Endodermal cell (in vitro differentiated cells): Measurements from ENCODE around the gene NXT1. TPM values are rescaled to one million over a fixed set of nuclear protein-coding genes. Genes with fewer than 3 reads are reported as not detected.
A peak's percentile ranks its signal among the peaks of the same experiment; 100 is the strongest.

Source experiments
- DNase-seq: peaks from one replicate; pipeline ENCODE4 v3.0.0-alpha.2; 2017
- H3K27ac ChIP-seq: 2 replicates; pipeline ENCODE4 v1.5.1; 2013; ENCODE audit warnings: mild to moderate bottlenecking, low read depth, low read length, moderate library complexity
- H3K27me3 ChIP-seq: 2 replicates; pipeline ENCODE4 v1.6.1; 2013; ENCODE audit warnings: mild to moderate bottlenecking, low read length, moderate library complexity; ENCODE audit not compliant: insufficient read depth, control insufficient read depth, poor library complexity, severe bottlenecking
- H3K36me3 ChIP-seq: 2 replicates; pipeline ENCODE4 v1.7.0; 2013; ENCODE audit warnings: mild to moderate bottlenecking, low read length, moderate library complexity; ENCODE audit not compliant: control insufficient read depth, insufficient read depth
- H3K4me1 ChIP-seq: one replicate; pipeline ENCODE4 v1.7.0; 2013; ENCODE audit warnings: low read length; ENCODE audit not compliant: control insufficient read depth, insufficient read depth
- H3K4me3 ChIP-seq: 2 replicates; pipeline ENCODE4 v1.5.1; 2013; ENCODE audit warnings: mild to moderate bottlenecking, low read length, moderate library complexity
- H3K9ac ChIP-seq: 2 replicates; pipeline ENCODE4 v1.6.1; 2013; ENCODE audit warnings: mild to moderate bottlenecking, low read length, moderate library complexity; ENCODE audit not compliant: poor library complexity, severe bottlenecking; ENCODE audit errors: extremely low read depth
- H3K9me3 ChIP-seq: 2 replicates; pipeline ENCODE4 v1.6.1; 2013; ENCODE audit warnings: mild to moderate bottlenecking, low read length, moderate library complexity; ENCODE audit not compliant: control insufficient read depth
- H3K27ac Mint-ChIP-seq: 2 replicates; pipeline ENCODE4 v1.8.0; 2020; ENCODE audit warnings: mixed read lengths
- H3K27me3 Mint-ChIP-seq: 2 replicates; pipeline ENCODE4 v1.8.0; 2021; ENCODE audit warnings: mild to moderate bottlenecking, mixed read lengths; ENCODE audit not compliant: insufficient read depth
- H3K36me3 Mint-ChIP-seq: 2 replicates; pipeline ENCODE4 v1.8.0; 2020; ENCODE audit warnings: low read depth, mixed read lengths
- H3K4me1 Mint-ChIP-seq: 2 replicates; pipeline ENCODE4 v1.8.0; 2020; ENCODE audit warnings: mixed read lengths
- H3K4me3 Mint-ChIP-seq: 2 replicates; pipeline ENCODE4 v1.8.0; 2020; ENCODE audit warnings: mild to moderate bottlenecking, moderate library complexity, mixed read lengths
- H3K9me3 Mint-ChIP-seq: 2 replicates; pipeline ENCODE4 v1.8.0; 2020; ENCODE audit warnings: mild to moderate bottlenecking, mixed read lengths
- WGBS, 2 experiments: methylation state at CpG; one replicate each; pipeline versions ENCODE4 v1.1.5 to v1.1.7; 2013; ENCODE audit warnings: missing lambda C conversion rate in 2 of 2, mixed read lengths in 1 of 2; ENCODE audit not compliant: insufficient coverage in 1 of 2, insufficient read length in 1 of 2; 5-methylcytosine and 5-hydroxymethylcytosine counted together
- total RNA-seq, 2 donors: library from RNA; stranded (reverse); fragmentation: NEBNext Ultra II Directional in 1 of 2; extraction: Animal tissue kit (Norgen Biotek cat#: 25700) in 1 of 2; gene quantifications; 2 replicates in 1 of 2; 3 replicates in 1 of 2; pipeline ENCODE4 v1.2.1, GENCODE V29; 2021
- TF ChIP-seq, protein P1 (sequence below): fragments of 200-600 bp; sonication (generic); conservative IDR thresholded peaks from 2 replicates; pipeline ENCODE4 v1.5.0; 2021; ENCODE audit warnings: antibody characterized with exemption, mild to moderate bottlenecking

NXT1 gene
- total RNA-seq, 2 donors from 2014 or later = 16.8 to 19.5 TPM

- no peak for DNase-seq
- Mint-ChIP-seq H3K9me3 (no peaks in the 10 kb centered on the region), H3K4me3 (no peak overlapping the region), H3K27me3 (no peaks in the 10 kb centered on the region), H3K4me1 (peaks cover 15% of the 10 kb centered on the region), H3K36me3 (peaks cover 59% of the 10 kb centered on the region), H3K27ac (no peak overlapping the region)
- no peaks in the 10 kb centered on the region for H3K9me3 ChIP-seq
- peaks cover 82% of the 10 kb centered on the region for H3K36me3 ChIP-seq
- H3K4me1 ChIP-seq = no peaks in the 10 kb centered on the region
- no peaks in the 10 kb centered on the region for H3K27me3 ChIP-seq
- TF ChIP-seq, protein P1, sequence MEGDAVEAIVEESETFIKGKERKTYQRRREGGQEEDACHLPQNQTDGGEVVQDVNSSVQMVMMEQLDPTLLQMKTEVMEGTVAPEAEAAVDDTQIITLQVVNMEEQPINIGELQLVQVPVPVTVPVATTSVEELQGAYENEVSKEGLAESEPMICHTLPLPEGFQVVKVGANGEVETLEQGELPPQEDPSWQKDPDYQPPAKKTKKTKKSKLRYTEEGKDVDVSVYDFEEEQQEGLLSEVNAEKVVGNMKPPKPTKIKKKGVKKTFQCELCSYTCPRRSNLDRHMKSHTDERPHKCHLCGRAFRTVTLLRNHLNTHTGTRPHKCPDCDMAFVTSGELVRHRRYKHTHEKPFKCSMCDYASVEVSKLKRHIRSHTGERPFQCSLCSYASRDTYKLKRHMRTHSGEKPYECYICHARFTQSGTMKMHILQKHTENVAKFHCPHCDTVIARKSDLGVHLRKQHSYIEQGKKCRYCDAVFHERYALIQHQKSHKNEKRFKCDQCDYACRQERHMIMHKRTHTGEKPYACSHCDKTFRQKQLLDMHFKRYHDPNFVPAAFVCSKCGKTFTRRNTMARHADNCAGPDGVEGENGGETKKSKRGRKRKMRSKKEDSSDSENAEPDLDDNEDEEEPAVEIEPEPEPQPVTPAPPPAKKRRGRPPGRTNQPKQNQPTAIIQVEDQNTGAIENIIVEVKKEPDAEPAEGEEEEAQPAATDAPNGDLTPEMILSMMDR = no peak
- H3K9ac ChIP-seq = no peak overlapping the region
- H3K4me3 ChIP-seq = peak overlapping the region; percentile 21
- H3K27ac ChIP-seq = no peak overlapping the region
These were observed 17.2 kb downstream of the NXT1 start for GRCh38 chr20:23367770-23368169.

DNA sequence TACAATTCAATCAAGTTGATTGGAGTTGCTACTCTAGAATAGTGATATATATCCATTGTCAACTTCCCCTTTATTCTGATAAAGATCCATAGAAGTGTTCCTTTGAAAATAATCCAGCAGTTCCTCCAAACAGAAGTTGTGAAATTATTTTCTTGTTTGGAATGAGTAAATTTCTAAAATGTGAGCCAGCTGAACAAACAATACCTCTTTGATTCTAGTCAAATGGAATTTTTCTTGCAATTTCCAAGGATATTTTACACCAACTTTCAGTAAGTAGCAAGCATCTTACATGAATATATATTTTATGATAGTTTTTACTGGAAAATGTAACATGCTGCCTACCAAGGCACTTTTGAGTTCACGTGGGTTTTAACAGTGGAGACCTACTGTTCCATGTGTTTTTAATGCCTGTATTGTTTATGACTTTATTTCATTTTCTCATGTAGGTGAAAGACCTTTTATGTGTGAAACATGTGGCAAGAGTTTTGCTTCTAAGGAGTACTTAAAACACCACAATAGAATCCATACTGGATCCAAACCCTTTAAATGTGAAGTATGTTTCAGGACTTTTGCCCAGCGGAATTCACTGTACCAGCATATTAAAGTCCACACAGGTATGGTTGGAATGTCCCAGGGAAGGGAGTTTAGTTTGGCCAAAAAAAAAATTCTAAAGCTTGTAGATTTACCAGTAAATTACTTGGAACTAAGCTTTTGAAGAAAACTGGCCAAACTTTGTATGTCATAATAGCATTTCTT, 17.9 kb downstream of the NXT1 start:
- H3K9me3 ChIP-seq = no peaks in the 10 kb centered on the region
- no peak for DNase-seq
- 89 to 100% methylated on average over 1 to 2 of the region's 2 CpGs for WGBS, 2 experiments
- TF ChIP-seq, protein P1 = no peak
- H3K9me3 Mint-ChIP-seq = no peaks in the 10 kb centered on the region
- H3K27me3 ChIP-seq = no peaks in the 10 kb centered on the region
- H3K27ac ChIP-seq = no peak overlapping the region
- no peaks in the 10 kb centered on the region for H3K27me3 Mint-ChIP-seq
- H3K36me3 ChIP-seq = peaks cover 89% of the 10 kb centered on the region
- peaks cover 64% of the 10 kb centered on the region for H3K36me3 Mint-ChIP-seq
- no peak overlapping the region for H3K27ac Mint-ChIP-seq
- peaks cover 10% of the 10 kb centered on the region for H3K4me1 Mint-ChIP-seq
- H3K4me3 ChIP-seq = no peak overlapping the region
- no peak overlapping the region for H3K4me3 Mint-ChIP-seq
- no peaks in the 10 kb centered on the region for H3K4me1 ChIP-seq
- no peak overlapping the region for H3K9ac ChIP-seq

DNA sequence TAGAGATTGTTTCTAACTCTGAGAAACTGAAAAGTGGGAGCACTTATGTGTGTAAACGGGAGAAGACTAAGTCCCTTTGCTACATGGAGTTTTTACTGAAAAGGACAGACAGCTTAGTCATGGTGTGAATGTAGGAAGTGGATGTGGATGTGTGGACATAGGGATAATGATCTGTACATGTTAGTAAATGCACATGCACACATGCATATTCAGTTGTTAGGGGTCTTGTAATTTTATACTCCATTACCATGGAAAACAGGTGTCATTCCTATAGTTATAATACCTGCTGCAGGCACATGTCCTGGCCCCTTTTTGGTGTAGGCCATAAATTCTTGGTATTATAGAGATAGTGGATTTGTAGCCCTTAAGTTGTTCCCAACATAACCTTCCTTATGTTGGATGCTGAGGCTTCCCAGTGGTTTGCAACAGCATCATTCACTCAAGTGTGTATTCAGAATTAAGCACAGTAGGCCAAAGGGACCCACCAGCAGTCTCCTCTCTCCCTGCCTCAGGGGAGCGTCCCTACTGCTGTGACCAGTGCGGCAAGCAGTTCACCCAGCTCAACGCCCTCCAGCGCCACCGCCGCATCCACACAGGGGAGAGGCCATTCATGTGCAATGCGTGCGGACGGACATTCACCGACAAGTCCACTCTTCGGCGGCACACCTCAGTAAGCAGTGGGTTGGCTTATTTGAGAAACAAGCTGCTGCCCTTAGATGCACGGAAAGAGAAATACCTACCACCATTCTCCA, 18.7 kb downstream of the NXT1 start:
- no peaks in the 10 kb centered on the region for H3K27me3 ChIP-seq
- H3K36me3 ChIP-seq = peaks cover 97% of the 10 kb centered on the region
- no peak overlapping the region for H3K9ac ChIP-seq
- H3K9me3 ChIP-seq = no peaks in the 10 kb centered on the region
- WGBS, 2 experiments = 97 to 98% methylated on average over 10 to 14 of the region's 14 CpGs
- TF ChIP-seq, protein P1 = no peak
- H3K4me3 Mint-ChIP-seq = no peak overlapping the region
- H3K27ac ChIP-seq = no peak overlapping the region
- DNase-seq = no peak
- H3K4me3 ChIP-seq = no peak overlapping the region
- H3K9me3 Mint-ChIP-seq = no peaks in the 10 kb centered on the region
- no peaks in the 10 kb centered on the region for H3K27me3 Mint-ChIP-seq
- H3K27ac Mint-ChIP-seq = peak overlapping the region; percentile 35
- H3K4me1 ChIP-seq = no peaks in the 10 kb centered on the region
- H3K4me1 Mint-ChIP-seq = peaks cover 10% of the 10 kb centered on the region
- H3K36me3 Mint-ChIP-seq = peaks cover 70% of the 10 kb centered on the region
